Central memory CD4-positive, alpha-beta T cell (primary cell): ENCODE measurements around the gene UNC13B.

Experiments
- DNase-seq: peaks from one replicate; pipeline ENCODE4 v3.0.0; 2022

UNC13B gene

GRCh38 chr9:35338561-35339274 lies 176.9 kb downstream of the UNC13B start:
- no peak for DNase-seq

- no peak for DNase-seq
Observed at GRCh38 chr9:35340046-35340445, 178.2 kb downstream of the UNC13B start.

GRCh38 chr9:35341021-35341420 lies 179.2 kb downstream of the UNC13B start:
- DNase-seq: no peak

GRCh38 chr9:35341585-35341984 lies 179.8 kb downstream of the UNC13B start:
- no peak for DNase-seq

- DNase-seq: no peak
Observed at GRCh38 chr9:35342221-35342958, 180.6 kb downstream of the UNC13B start.

GRCh38 chr9:35348109-35348508 lies 186.3 kb downstream of the UNC13B start:
- no peak for DNase-seq

GRCh38 chr9:35349287-35349990 lies 187.6 kb downstream of the UNC13B start:
- no peak for DNase-seq

- DNase-seq: no peak
Observed at GRCh38 chr9:35350212-35350611, 188.4 kb downstream of the UNC13B start.

- no peak for DNase-seq
Observed at GRCh38 chr9:35350827-35351549, 189.2 kb downstream of the UNC13B start.

- no peak for DNase-seq
Observed at GRCh38 chr9:35353731-35354365, 192.0 kb downstream of the UNC13B start.

- DNase-seq: no peak
Observed at GRCh38 chr9:35355939-35356338, 194.1 kb downstream of the UNC13B start.

GRCh38 chr9:35357116-35357515 lies 195.3 kb downstream of the UNC13B start:
- DNase-seq: no peak

GRCh38 chr9:35357826-35358225 lies 196.0 kb downstream of the UNC13B start:
- DNase-seq: no peak

GRCh38 chr9:35364817-35365585 lies 203.2 kb downstream of the UNC13B start:
- no peak for DNase-seq

- no peak for DNase-seq
Observed at GRCh38 chr9:35366627-35367026, 204.8 kb downstream of the UNC13B start.

- DNase-seq: no peak
Observed at GRCh38 chr9:35367451-35367850, 205.6 kb downstream of the UNC13B start.

GRCh38 chr9:35370241-35370640 lies 208.4 kb downstream of the UNC13B start:
- DNase-seq: no peak

- DNase-seq: no peak
Observed at GRCh38 chr9:35374436-35374835, 212.6 kb downstream of the UNC13B start.

GRCh38 chr9:35374910-35375309 lies 213.1 kb downstream of the UNC13B start:
- DNase-seq: no peak

GRCh38 chr9:35380039-35380438 lies 218.2 kb downstream of the UNC13B start:
- no peak for DNase-seq

- DNase-seq: no peak
Observed at GRCh38 chr9:35380619-35381018, 218.8 kb downstream of the UNC13B start.

GRCh38 chr9:35385042-35385441 lies 223.2 kb downstream of the UNC13B start:
- no peak for DNase-seq
